Stimulated activated CD8-positive, alpha-beta memory T cell treated with anti-CD3 and anti-CD28 coated beads, Interleukin-4, amount 100 ng/mL, for 48 hours (primary cell): Measurements from ENCODE around the gene BCDIN3D.

Source experiments
- DNase-seq: peaks from one replicate; pipeline ENCODE4 v3.0.0-alpha.2; 2020

Gene BCDIN3D

DNA sequence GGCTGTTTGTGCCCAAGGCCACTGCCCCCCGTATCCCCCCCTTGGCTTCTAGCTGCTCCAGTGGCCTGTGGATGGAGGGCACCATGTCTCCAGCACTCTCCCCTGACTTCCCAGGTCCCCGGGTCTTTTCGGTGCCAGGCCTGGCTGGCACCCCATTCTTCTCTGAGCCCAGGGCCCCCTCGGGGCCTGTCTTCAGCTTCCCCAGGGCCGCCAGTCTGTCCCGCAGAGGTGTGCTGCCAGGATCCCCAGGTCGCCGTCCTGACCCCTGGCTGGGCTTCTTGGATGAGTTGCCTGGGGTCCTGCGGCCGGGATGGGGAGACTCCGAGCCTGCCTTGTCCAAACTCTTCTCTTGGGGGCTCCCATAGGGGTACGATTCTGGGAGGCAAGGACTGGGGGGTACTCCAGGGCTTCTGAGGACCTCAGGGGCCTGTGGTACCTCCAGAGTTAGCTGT, 47.2 kb downstream of the BCDIN3D start:
- no peak for DNase-seq

DNA sequence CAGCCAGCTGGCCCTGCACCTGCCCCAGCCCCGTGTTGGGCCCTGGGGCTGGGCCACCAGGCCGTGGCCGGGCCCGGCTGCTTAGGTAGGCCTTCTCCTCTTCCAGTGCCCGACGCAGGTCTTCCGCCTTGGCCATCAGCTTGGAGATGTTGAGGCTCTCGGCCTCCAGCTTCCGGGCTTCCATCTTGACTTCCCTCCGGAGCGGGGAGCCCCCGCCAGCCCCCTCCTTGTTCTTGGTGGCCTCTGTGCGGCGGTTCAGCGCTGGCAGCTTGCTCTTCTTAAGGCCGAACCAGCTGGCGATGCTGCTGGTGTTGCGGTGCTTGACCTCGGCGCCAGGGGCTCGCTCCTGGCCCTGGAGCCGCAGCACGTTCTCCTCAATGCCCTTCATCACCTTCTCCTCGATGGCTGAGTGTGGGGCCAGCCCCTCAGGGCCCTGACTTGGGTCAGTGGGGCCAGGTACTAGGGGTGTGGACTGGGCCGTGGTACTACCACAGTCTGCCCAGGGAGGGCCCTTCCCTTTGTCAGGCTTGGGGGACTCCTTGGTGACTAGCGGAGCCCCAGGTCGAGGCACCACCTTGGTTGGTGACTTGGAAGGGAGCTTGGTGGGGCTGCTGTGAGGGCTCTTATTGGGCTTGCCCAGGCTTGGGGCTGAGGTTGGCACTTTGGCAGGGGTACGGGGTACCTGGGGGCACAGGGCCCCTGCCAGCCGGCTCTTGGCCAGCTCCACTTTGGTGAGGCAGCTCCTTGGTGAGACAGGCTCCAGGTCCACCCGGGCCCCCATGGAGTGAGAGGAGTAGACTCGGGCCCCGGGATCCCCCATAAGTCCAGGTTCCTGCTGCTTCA, 47.9 kb downstream of the BCDIN3D start:
- no peak for DNase-seq

DNA sequence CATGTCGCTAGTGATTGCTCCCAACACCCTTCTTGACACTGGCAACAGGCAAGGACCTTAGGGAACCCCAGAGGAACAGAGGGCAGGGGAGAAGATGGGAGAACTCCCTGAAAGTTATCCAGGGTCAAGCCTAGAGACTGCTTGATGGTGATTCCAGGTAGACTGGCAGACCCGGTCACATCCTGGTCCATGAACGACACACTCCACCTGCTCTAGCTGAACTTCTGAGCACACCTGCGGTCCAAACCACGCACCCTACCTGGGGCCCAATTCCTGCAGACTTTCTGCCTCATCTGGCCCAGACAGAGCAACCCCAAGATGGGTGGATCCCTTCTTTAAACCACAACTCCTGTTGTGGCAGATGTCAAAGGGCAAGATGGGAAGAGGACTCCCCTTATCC, 48.9 kb downstream of the BCDIN3D start:
- no peak for DNase-seq

DNA sequence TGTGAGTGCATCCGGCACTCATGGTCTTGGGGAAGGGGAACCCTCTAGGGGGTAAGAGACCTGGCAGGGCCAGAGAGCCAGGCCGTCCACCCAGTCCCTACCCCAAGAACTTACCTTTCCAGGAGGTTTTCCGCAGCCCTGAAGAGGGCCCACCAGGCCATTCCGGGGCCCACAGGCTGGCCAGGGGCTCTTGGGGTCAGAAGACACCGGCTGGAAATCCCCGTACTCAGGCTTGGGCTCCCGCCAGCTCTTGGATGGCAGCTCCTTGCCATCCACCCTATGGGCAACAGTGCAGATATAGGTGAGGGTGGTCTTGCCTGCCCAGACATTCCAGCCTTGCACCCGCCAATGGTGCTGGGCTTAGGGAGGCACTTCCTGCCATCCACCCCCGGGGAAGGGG, 49.3 kb downstream of the BCDIN3D start:
- no peak for DNase-seq

DNA sequence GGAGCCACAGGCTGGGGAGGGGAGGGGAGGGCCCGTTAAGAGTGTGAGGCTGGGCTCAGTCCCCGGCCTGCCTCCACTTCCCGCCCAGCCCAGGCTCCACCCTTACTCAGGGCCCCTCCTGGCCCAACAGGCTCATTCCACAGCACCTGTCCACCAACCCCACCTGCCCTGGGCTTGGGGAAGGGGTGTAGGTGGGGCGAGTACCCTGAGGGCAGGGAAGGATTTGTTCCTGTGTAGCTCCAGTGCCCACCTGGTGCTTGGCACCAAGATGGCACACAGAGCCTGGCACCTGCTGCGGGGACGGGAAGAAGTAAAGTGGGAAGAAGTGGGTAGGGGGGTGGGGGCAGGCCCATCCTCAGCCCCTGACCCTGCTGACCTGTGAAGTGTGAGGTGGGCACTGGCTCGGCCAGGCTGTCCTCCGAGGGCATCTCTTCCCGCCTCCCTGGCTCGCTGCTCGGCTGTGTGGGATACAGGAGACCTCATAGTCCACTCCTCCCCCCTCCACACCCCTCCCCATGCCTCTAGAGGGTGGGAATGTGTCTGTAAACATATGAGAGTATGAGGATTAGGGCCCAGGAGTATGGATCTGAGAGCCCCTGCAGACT, 49.8 kb downstream of the BCDIN3D start:
- DNase-seq: no peak

DNA sequence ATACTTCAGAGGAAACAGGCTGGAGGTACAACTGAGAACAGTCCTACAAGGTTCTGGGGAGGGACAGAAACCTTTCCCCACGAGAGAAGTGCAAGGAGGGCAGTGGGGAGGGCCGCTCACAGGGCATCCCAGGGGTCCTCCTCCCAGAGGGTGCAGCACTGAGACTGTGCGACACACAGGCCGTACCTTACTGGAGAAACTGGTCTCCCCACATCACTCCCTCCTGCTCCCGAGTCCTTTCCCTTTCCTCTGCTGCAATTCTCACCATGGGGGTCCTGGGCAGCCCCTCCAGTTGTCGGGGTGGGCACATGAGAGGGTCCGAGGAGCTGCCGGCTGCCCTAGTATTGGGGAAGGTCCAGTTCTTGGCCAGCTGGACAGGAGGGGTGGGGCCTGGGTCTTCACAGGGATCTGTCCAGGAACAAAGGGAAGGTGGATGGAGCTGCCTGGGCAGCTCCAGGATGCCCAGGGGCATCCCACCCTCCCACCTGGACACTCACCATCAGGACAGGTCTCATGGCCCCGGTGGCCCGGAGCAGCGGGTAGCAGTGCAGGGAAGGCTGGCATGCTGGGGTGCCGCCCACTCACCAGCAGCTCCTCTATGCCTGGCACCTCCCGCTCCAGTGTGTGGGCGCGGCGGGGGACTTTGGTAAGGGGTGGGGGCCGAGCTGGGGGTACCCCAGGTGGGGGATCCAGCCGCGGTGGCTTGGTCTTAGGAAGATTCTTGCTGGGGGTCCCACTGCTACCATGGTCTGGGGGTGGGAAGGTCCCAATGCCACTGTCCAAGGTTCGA, 50.5 kb downstream of the BCDIN3D start:
- no peak for DNase-seq

DNA sequence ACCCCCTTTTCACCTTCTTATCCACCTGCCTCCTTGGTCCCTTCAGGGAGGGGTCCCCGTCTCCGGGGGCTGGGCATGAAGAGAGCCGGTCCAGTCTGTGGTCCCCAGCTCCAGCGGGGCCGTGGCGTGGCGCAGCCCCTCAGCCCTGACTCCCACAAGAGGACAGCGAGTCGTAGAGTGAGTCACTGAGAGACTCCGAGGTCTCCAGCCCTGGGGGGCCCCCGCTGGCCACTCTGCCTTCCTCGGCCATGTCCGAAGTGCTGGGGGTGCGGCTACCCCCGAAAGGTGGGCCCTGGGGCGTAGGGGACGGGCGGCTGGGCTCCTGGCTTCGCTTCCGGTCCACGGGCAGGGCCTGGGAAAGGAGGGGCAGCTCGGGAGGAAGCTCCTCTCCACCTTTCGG, 51.2 kb downstream of the BCDIN3D start:
- DNase-seq: no peak

DNA sequence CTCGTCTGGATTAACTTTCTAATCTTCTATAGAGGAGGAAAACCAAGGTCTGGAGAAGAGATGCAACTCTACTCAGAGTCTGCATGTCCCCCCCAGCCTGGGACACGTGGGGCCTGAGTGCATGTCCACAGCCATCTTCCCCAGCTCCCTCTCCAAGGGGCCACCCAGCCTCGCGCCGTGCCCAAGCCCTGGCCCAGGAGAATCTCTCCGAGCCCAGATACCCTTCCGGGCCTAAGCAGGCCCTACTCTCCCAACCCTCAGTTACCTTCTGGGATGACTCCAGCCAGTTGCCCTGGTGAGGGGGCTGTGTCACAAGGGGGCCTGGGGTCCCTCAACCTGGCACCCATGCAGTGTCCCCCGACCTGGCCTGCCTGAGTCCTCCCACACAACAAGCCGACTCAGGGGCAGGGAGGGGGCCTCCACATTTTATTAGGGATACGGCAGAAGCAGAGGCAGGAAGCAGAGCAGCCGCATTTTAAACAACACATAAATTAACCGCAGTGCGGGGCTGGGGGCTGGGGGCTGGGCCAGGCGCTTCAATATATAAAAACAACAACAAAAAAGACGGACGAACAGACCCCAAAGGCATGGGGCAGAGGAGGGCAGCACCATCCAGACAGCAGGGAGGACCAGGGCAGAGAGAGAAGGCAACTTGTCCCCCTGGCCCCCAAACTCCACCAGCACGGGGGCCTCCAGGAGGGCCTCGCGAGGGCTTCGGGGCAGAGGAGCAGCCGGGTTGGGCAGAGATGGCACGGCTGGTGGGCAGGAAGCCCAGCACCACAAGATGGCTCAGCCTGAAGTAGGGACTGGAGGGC, 52.0 kb downstream of the BCDIN3D start:
- DNase-seq: no peak

DNA sequence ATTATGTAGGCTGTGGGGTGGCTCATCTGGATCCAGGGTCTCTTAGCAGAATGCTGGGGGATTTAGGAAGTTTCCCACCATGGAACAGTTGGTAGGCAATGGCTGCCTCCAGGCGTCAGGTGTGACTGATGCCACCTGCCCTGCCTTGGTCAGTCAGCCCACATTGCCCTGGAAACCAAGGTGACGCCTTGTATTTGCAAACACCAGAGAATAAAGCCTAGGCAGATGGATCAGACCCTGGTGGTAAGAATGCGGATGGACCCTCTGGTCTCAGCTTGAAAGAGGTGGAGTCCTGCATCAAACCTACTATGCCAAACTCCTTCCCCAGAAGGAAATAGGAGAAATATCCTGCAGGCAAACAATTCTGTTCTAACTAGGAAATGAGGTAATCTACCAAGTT, 52.9 kb downstream of the BCDIN3D start:
- DNase-seq: no peak

DNA sequence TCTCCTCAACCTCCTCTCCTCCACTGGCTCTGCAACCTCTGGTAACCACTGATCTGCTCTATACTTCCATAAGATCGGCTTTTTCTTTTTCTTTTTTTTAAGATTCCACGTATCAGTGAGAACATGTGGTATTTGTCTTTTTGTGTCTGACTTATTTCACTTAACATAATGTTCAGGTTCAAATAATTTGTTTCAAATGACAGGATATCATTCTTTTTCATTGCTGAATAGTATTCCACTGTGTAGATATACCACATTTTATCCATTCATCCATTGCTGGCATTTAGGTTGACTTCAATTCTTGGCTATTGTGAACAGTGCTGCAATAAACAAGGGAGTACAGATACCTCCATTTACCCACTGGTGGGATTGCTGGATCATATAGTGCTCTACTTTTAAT, 55.2 kb downstream of the BCDIN3D start:
- DNase-seq: no peak
